GM18499 (cell line): ENCODE measurements around the gene POU6F1.
"Not testable (repeated sequence)": the region's sequence is repeated elsewhere in the genome, so short reads cannot be mapped to it uniquely, and the experiment has no call there.

Experiments used
- ATAC-seq: cut with Tn5 transposase; IDR thresholded peaks from one replicate; pipeline ENCODE4 v1.9.1; 2021; ENCODE audit warnings: moderate number of reproducible peaks; ENCODE audit not compliant: insufficient read depth, unreplicated experiment

POU6F1 gene

GRCh38 chr12:51217968-51218606 lies at the start of gene POU6F1:
Gene POU6F1, minus strand, starts transcription at chr12:51218062. Its CDS starts 11,226 bp downstream, at chr12:51206836.
- ATAC-seq, result peak; percentile 38

- no peak for ATAC-seq
Measured at GRCh38 chr12:51265024-51265423, 47.2 kb upstream of the POU6F1 start.

DNA sequence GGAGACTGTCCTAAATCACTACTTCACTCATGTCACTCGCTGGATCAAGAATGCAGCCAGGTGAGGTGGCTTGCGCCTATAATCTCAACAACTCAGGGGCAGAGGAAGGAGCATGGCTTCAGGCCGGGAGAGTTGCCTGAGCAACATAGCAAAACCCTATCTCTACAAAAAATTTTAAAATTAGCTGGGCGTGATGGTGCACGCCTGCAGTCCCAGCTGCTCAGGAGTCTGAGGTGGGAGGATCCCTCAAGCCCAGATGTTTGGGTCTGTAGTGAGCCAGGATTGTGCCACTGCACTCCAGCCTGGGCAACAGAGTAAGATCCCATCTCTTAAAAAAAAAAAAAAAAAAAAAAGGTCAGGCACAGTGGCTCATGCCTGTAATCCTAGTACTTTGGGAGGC lies 46.4 kb upstream of the POU6F1 start:
- no peak for ATAC-seq

DNA sequence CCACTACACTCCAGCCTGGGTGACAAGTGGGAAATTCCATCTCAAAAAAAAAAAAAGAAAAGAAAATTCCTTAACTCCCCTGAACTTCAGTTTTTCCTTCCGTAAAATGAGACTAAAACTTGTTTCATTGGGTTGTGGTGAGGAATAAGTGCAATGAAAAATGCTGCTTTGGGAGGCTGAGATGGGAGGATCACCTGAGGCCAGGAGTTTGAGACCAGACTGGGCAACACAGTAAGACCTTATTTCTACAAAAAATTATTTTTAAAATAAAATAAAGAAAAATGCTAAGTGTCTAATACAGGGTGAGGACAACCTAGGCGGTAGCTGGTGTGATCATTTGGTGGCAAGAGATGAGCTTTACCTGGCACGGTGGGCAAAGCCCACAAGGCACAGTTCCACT lies 45.5 kb upstream of the POU6F1 start:
- no peak for ATAC-seq

DNA sequence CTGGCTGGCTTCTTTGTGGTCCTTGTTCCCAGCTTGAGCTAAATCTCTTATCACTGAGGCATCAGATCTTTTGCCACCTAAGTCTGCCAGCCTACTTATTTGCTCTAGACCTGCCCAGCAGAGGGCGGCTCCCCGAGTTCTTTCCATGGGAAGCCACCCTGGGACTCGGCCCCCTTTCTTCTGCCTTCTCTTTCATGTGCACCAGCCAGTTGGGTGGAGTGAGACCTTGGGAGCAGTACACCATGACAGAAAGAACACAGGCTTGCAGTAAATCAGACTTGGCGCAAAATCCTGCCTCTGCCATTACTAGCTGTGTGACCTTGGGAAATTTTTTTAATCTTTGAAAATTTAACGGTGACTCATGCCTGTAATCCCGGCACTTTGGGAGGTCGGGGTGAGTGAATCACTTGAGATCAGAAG lies 44.9 kb upstream of the POU6F1 start:
- no peak for ATAC-seq

DNA sequence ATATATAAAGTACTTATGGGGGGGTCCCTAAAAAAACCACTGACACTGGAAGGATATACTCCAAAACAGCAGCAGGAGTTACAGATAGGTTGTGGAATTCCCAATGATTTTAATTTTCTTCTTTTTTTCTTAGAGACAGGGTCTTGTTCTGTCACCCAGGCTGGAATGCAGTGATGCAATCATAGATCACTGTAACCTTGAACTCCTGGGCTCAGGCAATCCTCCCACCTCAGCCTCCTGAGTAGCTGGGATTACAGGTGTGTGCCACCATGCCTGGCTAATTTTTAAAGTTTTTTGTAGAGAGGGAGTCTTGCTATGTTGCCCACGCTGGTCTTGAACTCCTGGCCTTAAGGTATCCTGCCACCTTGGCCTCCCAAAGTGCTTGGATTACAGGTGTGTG lies 41.7 kb upstream of the POU6F1 start:
- not testable (repeated sequence) for ATAC-seq

GRCh38 chr12:51254536-51254935 lies 36.7 kb upstream of the POU6F1 start:
- no peak for ATAC-seq

- no peak for ATAC-seq
Measured at GRCh38 chr12:51253276-51253675, 35.4 kb upstream of the POU6F1 start.

- no peak for ATAC-seq
Measured at GRCh38 chr12:51247523-51248206, 29.8 kb upstream of the POU6F1 start.

GRCh38 chr12:51246254-51246853 lies 28.5 kb upstream of the POU6F1 start:
- no peak for ATAC-seq

DNA sequence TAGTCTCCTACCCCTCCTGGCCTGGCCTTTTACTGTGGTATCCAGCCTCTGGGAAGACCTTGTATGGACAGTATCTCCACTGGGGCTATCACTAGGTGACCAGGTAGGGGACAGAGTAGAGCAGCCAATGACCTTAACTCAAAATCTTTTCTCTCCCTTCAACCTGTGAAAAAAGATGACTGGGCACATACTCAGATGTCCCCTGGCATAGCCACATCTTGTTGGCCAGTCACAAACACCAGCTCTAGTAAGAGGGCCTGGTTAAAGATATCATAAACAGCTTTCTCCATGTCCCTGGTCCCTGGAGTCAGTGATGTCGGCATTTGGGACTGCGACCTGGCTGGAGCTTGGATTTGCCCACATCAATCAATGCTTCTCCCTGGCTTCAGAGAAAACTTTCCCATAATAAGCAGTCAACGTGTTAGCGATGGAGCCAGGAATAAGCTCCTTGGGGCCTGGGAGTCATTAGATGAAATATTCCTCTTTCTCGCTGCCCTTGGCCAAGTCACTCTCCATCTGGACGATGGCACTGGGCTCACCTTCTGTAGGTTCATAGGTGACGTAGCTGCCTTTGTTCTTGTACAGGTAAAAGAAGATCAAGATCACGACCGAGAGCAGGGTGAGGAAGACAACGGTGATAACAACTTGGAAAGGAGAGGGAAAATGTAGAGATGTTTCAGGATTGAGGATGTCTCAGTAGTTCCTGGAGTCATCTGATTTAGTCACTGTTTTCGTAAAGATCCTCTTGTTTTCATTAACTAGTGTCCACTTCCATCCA lies 27.8 kb upstream of the POU6F1 start:
- ATAC-seq, result no peak

DNA sequence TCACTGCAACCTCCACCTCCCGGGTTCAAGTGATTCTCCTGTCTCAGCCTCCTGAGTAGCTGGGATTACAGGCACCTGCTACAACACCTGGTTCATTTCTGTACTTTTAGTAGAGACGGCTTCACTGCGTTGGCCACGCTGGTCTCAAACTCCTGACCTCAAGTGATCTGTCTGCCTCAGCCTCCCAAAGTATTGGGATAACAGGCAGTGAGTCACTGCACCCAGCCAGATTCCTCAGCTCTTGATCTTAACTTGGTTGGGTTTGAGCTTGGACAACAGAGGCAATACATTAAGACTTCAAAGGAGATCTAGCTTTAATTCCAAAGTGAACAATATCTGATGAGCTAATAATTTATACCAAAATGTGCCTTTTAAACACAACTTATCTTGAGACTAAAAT lies 26.4 kb upstream of the POU6F1 start:
- ATAC-seq, result no peak

GRCh38 chr12:51242876-51243275 lies 25.0 kb upstream of the POU6F1 start:
- ATAC-seq, result no peak

DNA sequence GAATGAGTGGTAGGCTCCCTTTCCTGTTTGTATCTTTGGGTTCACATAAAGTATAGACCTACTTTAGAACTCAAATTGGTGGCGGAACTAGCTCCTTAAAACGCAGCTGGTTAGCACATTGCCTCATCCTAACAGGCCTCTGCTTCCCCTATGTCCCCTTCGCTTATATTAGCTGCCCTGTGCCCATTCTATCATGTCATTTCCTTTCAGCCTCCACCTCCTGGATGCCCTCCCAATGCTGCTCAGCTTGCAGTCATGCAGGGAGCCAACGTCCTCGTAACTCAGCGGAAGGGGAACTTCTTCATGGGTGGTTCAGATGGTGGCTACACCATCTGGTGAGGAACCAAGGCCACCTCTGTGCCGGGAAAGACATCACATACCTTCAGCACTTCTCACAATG lies 24.3 kb upstream of the POU6F1 start:
- ATAC-seq, result no peak

DNA sequence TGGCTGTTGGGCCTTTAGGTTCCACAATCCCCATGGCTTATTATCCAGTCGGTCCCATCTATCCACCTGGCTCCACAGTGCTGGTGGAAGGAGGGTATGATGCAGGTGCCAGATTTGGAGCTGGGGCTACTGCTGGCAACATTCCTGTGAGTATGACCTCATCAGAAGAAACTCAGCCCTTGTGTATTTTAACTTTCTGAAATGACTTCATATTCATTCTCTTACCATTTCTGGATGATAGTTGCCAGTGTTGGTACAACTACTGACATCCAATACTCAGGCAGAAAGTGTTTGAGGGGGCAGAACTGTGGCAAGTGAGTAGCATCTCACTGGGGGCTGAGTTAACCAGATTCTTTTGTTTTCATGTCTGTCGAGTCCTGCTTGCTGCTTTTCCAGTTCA lies 23.1 kb upstream of the POU6F1 start:
- ATAC-seq, result no peak

DNA sequence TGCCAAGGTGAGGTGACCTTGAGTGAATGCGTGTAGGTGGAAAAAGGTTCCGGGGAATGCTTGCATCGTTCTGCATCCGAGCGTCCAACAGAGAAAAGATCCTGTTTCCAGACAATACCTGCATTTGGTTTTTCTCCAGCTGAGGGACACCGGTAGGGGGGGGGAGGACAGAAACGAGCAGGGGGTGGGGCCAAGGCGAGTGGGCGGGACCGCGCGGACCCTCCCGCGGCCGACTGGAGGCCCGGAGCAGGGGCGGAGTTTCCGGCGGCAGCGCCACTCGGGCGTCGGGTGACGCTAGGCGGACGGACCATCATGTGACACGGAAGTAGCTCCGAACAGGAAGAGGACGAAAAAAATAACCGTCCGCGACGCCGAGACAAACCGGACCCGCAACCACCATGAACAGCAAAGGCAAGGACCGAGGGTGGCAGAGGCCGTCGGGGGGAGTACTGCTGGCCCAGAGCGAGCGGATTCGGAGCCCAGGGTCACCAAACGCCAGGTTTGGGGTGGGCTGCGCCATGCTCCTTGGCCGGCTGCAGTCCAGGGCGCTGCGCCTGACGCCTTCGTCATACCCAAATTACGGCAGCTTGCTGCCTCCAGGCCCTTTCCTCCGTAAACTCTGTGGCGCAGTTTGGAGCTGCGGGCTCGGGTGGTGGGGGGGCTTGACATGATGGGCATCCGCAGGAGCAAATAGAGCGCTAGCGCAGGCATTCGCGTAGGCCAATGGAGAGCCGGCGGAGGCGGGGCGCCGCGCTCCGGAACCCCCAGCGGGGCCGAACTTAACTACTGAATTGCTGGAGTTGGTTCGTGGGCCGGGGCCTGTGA lies 20.9 kb upstream of the POU6F1 start, which contains the start of gene DAZAP2:
DAZAP2 (plus strand) TSS at position 317 of the 825 bp plus-strand sequence; CDS start at position 399, 82 bp downstream.
- peak; percentile 73 for ATAC-seq

DNA sequence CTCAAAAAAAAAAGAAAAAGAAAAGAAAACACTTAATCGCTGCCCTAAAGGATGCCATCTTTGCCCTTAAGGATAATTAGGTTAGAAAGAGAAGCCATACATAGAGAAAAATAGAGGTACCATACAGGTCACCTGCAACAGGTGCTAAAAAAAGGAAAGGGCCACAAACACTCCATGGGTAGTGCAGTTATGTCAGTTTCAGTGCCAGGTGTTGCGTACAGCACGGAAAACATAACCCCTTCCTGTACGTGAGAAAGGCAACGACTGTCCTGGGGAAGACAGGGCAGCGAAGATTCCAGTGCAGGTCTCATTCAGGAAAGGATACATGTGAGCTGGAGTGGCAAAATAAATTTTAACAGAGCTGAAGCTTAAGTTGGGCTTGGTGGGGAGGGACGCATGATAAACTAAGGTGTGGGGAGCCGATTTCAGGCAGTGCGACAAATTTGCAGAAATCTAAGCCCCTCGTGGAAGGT lies 20.2 kb upstream of the POU6F1 start:
- ATAC-seq, result no peak

GRCh38 chr12:51234530-51234929 lies 16.7 kb upstream of the POU6F1 start:
- ATAC-seq, result no peak

GRCh38 chr12:51232642-51233041 lies 14.8 kb upstream of the POU6F1 start:
- ATAC-seq, result no peak
